Stromal cell of bone marrow (primary cell): ENCODE results near the gene NLN.
"Not testable (repeated sequence)": the region's sequence is repeated elsewhere in the genome, so short reads cannot be mapped to it uniquely, and the experiment has no call there.

Experiments
- DNase-seq: peaks from one replicate; pipeline ENCODE4 v3.0.0-alpha.2; 2012; ENCODE audit warnings: low read depth

Gene NLN

GRCh38 chr5:65772963-65773362, 51.0 kb downstream of the NLN start:
- DNase-seq = not testable (repeated sequence)

- no peak for DNase-seq
These were observed 52.3 kb downstream of the NLN start for GRCh38 chr5:65774346-65774745.

- no peak for DNase-seq
These were observed 53.5 kb downstream of the NLN start for GRCh38 chr5:65775476-65775875.

- DNase-seq = peak; percentile 22
These were observed 54.6 kb downstream of the NLN start for GRCh38 chr5:65776441-65777141.

GRCh38 chr5:65778126-65778525, 56.1 kb downstream of the NLN start:
- DNase-seq = no peak

GRCh38 chr5:65779643-65780042, 57.6 kb downstream of the NLN start:
- no peak for DNase-seq

GRCh38 chr5:65788296-65788695, 66.3 kb downstream of the NLN start:
- DNase-seq = not testable (repeated sequence)

- DNase-seq = no peak
These were observed 68.6 kb downstream of the NLN start for GRCh38 chr5:65790371-65791163.

GRCh38 chr5:65791712-65792673, 70.0 kb downstream of the NLN start:
- DNase-seq = no peak

GRCh38 chr5:65796269-65796668, 74.3 kb downstream of the NLN start:
- no peak for DNase-seq

- no peak for DNase-seq
These were observed 74.8 kb downstream of the NLN start for GRCh38 chr5:65796751-65797316.

GRCh38 chr5:65797481-65797880, 75.5 kb downstream of the NLN start:
- no peak for DNase-seq

GRCh38 chr5:65799857-65800256, 77.9 kb downstream of the NLN start:
- no peak for DNase-seq

GRCh38 chr5:65800775-65801174, 78.8 kb downstream of the NLN start:
- DNase-seq = no peak

GRCh38 chr5:65801352-65801783, 79.4 kb downstream of the NLN start:
- peak; percentile 44 for DNase-seq

GRCh38 chr5:65802080-65802479, 80.1 kb downstream of the NLN start:
- DNase-seq = no peak

- no peak for DNase-seq
These were observed 80.8 kb downstream of the NLN start for GRCh38 chr5:65802820-65803219.

- no peak for DNase-seq
These were observed 81.8 kb downstream of the NLN start for GRCh38 chr5:65803699-65804391.

- DNase-seq = no peak
These were observed 83.1 kb downstream of the NLN start for GRCh38 chr5:65805089-65805488.

GRCh38 chr5:65807494-65807893, 85.5 kb downstream of the NLN start:
- not testable (repeated sequence) for DNase-seq

- no peak for DNase-seq
These were observed 86.3 kb downstream of the NLN start for GRCh38 chr5:65808251-65808741.
